HEK293T (cell line): ENCODE results near the gene HMOX1.

Experiments
- BHLHE40 ChIP-seq: fragments of 450-650 bp; IDR thresholded peaks from 2 replicates; pipeline ENCODE4 v1.6.1; 2016; ENCODE audit warnings: mild to moderate bottlenecking, moderate library complexity, borderline replicate concordance
- FOXK2 ChIP-seq: fragments of 450-650 bp; IDR thresholded peaks from 2 replicates; pipeline ENCODE4 v1.6.1; 2016; ENCODE audit warnings: mild to moderate bottlenecking
- HDGF ChIP-seq: fragments of 450-650 bp; IDR thresholded peaks from 2 replicates; pipeline ENCODE4 v1.6.1; 2017; ENCODE audit warnings: antibody characterized with exemption, borderline replicate concordance
- LEF1 ChIP-seq: fragments of 450-650 bp; IDR thresholded peaks from 2 replicates; pipeline ENCODE4 v1.6.1; 2017; ENCODE audit warnings: mild to moderate bottlenecking, borderline replicate concordance
- PKNOX1 ChIP-seq: fragments of 450-650 bp; IDR thresholded peaks from 2 replicates; pipeline ENCODE4 v1.6.1; 2016

GRCh38 chr22:35378621-35379020 lies 2.3 kb upstream of the HMOX1 start:
- TF ChIP-seq BHLHE40 (no peak), FOXK2 (no peak), HDGF (no peak), LEF1 (no peak), PKNOX1 (no peak)
